Ishikawa (cell line): ENCODE measurements around the gene RNF213.

Source experiments
- CEBPB ChIP-seq: IDR thresholded peaks from 2 replicates; pipeline ENCODE4 v1.6.1; 2012
- CREB1 ChIP-seq: IDR thresholded peaks from 2 replicates; pipeline ENCODE4 v1.6.1; 2012; ENCODE audit warnings: low read depth
- EGR1 ChIP-seq: IDR thresholded peaks from 2 replicates; pipeline ENCODE4 v1.6.1; 2012
- EP300 ChIP-seq: IDR thresholded peaks from 2 replicates; pipeline ENCODE4 v1.6.1; 2012; ENCODE audit warnings: borderline replicate concordance
- FOXM1 ChIP-seq: IDR thresholded peaks from 2 replicates; pipeline ENCODE4 v1.6.1; 2012; ENCODE audit warnings: low read depth, borderline replicate concordance
- NFIC ChIP-seq: IDR thresholded peaks from 2 replicates; pipeline ENCODE4 v1.6.1; 2012
- RAD21 ChIP-seq: IDR thresholded peaks from 2 replicates; pipeline ENCODE4 v1.6.1; 2012; ENCODE audit warnings: low read depth
- REST ChIP-seq: IDR thresholded peaks from 2 replicates; pipeline ENCODE4 v1.6.1; 2012; ENCODE audit warnings: low read depth, mild to moderate bottlenecking
- TAF1 ChIP-seq: IDR thresholded peaks from 2 replicates; pipeline ENCODE4 v1.6.1; 2012; ENCODE audit warnings: low read depth, mild to moderate bottlenecking
- TCF12 ChIP-seq: IDR thresholded peaks from 2 replicates; pipeline ENCODE4 v1.6.1; 2012; ENCODE audit warnings: low read depth
- TEAD4 ChIP-seq: IDR thresholded peaks from 2 replicates; pipeline ENCODE4 v1.6.1; 2012
- USF1 ChIP-seq: IDR thresholded peaks from 2 replicates; pipeline ENCODE4 v1.6.1; 2012
- YY1 ChIP-seq: IDR thresholded peaks from 2 replicates; pipeline ENCODE4 v1.6.1; 2012; ENCODE audit warnings: low read depth
- ZBTB7A ChIP-seq: IDR thresholded peaks from 2 replicates; pipeline ENCODE4 v1.6.1; 2012; ENCODE audit warnings: low read depth
- TF ChIP-seq, protein P1 (sequence below): IDR thresholded peaks from 2 replicates; pipeline ENCODE4 v1.6.1; 2012

The RNF213 gene

GRCh38 chr17:80349751-80350150, 89.1 kb downstream of the RNF213 start:
- TF ChIP-seq USF1 (no peak), YY1 (no peak), REST (no peak), TCF12 (no peak), TAF1 (no peak), EP300 (no peak), TEAD4 (no peak), CREB1 (no peak), NFIC (no peak), CEBPB (no peak), ZBTB7A (no peak), FOXM1 (no peak), EGR1 (no peak), RAD21 (no peak)
- TF ChIP-seq, protein P1, sequence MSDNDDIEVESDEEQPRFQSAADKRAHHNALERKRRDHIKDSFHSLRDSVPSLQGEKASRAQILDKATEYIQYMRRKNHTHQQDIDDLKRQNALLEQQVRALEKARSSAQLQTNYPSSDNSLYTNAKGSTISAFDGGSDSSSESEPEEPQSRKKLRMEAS, result no peak

DNA sequence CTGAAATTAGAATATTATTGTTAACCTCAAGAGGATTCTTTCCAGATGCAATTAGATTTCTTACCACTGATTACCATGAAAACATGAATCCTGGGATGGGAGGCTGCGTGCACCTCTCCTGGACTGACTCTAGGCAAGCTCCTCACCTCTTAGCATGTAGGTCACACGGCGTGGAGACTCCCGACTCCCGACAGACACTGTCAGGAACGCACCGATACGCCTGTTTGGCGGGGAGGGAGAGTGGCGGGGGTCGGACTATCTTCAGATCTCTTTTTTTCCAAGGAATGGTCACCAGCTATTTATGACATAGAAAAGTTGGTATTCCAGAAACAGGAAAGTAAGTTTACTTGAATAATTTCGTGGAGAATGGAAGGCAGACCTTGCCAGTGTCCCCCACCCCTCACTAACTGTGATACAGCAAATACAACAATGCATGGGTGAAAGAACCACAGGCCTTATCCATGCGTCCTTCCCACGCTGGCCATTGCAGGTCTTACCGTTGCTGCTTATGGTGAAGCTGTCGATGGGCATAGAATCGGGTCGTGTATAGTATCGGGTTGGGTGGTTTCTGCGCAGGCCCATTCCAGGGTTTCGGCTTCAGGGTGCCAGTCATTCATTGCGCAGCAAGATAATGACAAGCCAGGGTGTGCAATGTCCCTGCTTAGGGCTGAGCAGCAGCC, 91.7 kb downstream of the RNF213 start:
- TF ChIP-seq USF1 (no peak), FOXM1 (no peak), RAD21 (no peak), YY1 (no peak), CREB1 (no peak), CEBPB (no peak), ZBTB7A (no peak), EGR1 (no peak), REST (no peak), NFIC (no peak), TCF12 (no peak), TEAD4 (no peak), EP300 (no peak), TAF1 (no peak)
- TF ChIP-seq, protein P1, result no peak

DNA sequence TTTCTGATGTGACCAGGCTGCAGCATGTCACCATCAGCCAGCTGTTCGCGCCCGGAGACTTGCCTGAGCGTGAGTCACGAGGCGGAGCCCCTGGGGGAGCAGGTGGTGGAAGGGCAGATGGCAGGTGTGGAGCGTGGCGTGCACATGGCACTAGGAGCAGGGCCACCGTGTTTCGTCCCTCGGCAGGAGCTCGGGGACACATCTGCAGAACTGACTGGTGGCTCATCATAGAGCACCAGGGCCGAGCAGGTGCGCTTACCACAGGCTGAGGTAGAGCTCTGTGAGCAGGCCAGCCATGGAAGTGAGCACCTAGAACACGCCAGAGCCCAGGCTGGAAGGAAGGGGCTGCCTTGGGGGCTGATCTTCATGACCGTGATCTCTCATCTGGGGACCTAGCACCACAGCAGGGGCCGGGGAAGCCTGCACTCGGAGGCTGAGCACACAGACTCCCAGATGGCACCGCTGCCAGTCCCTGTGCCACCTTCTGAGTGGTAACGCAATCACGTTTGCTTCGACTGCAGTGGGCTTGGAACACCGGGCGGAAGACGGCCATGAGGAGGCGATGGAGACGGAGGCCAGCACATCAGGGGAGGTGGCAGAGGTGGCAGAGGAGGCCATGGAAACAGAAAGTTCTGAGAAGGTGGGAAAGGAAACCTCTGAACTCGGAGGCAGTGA, 92.5 kb downstream of the RNF213 start:
- TF ChIP-seq CEBPB (no peak), EGR1 (no peak), FOXM1 (no peak), ZBTB7A (no peak), YY1 (no peak), TAF1 (no peak), RAD21 (no peak), REST (no peak), USF1 (no peak)
- TF ChIP-seq, protein P1, result no peak

DNA sequence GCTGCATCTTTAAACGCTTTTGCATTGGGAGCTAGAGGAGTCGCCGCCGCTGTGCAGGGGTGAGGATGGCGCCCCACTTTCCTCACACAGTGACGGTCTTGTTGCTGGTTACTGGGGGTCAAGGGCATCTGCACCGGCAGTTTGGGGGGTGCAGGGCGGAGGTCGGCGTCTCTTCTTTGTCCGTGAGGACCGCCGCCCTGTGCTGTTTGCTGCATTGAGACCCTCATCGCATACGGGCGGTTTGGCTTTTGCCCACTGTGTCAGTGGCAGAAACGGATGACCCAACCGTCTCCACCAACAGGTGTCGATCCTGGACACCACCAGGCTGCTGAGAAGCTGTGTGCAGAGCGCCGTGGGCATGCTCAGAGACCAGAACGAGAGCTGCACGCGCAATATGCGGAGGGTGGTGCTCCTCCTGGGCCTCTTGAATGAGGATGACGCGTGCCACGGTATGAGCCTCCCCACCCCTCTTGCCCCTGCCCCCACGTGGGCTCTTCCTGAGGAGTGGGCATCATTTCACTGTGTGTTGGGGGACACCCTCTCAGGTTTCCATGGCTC, 93.1 kb downstream of the RNF213 start:
- no peak for TF ChIP-seq TEAD4
- no peak for TF ChIP-seq TCF12
- no peak for TF ChIP-seq REST
- no peak for TF ChIP-seq EGR1
- no peak for TF ChIP-seq CEBPB
- no peak for TF ChIP-seq USF1
